Cerebellar cortex (tissue), 1 donor: ENCODE data around the gene EEF2K.
"Not testable (repeated sequence)": the region's sequence is repeated elsewhere in the genome, so short reads cannot be mapped to it uniquely, and the experiment has no call there.

Source experiments
- DNase-seq: peaks from one replicate; pipeline ENCODE4 v3.0.0-alpha.2; 2015; ENCODE audit warnings: low spot score

Gene EEF2K

GRCh38 chr16:22206013-22206841 is at the start of gene EEF2K:
EEF2K (plus strand) TSS chr16:22206278; CDS start chr16:22225730, 19,452 bp downstream.
- peak; percentile 93 for DNase-seq

DNA sequence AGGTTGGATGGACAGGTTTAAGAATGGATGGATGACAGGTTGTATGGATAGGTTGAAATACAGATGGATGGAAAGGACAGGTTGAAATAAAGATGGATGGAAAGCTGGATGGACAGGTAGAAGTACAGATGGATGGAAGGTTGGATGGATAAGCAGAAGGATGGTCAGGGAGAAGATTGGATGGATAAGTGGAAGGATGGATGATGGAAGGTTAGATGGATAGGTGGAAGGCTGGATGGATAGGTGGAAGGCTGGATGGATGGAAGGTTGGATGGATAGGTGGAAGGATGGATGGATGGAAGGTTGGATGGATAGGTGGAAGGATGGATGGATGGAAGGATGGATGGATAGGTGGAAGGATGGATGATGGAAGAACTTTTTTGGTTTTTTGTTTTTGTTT is 44.7 kb upstream of the EEF2K start:
- no peak for DNase-seq

- DNase-seq: no peak
Measured at GRCh38 chr16:22161999-22162655, 44.0 kb upstream of the EEF2K start, which contains the start of gene SDR42E2. SDR42E2 (plus strand) TSS chr16:22162506; CDS start chr16:22165583, 3,077 bp downstream.

- no peak for DNase-seq
Measured at GRCh38 chr16:22162656-22163009, 43.4 kb upstream of the EEF2K start.

DNA sequence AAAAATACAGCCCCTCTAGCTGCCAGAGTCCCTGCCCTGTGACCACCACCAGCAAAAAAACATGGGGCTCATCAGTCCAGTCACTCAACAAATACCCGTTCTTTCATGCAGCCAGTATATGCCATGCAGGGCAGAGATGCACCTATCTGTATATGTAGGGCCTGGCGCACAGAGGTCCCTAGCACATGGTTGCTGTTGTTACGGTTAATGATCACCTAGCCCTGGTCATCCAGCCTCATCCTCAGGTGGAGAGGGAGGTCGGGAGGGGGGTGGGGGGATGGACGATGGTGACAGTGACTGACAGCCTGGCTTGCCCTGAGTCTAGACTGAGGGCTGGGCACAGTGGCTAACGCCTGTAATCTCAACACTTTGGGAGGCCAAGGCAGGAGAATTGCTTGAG is 42.3 kb upstream of the EEF2K start:
- no peak for DNase-seq

DNA sequence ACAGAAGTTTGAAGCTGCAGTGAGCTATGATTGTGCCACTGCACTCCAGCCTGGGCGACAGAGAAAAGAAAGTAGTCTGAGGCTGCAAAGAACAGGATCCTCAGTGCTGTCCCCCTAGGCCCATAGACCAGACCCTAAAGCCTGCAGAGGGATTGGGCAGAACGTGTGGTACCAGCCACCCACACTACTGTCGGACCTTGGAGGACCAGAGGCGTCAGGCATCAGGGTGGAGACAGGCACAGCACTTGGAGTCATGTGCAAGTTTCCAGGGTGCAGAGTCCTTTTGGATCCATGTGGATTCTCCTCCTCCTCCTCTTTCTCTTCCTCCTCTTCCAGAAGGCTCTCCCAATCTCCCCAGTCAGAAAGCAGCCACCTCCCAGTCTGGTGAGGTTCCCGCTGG is 41.6 kb upstream of the EEF2K start:
- no peak for DNase-seq

GRCh38 chr16:22165508-22166285 is 40.4 kb upstream of the EEF2K start:
- no peak for DNase-seq

DNA sequence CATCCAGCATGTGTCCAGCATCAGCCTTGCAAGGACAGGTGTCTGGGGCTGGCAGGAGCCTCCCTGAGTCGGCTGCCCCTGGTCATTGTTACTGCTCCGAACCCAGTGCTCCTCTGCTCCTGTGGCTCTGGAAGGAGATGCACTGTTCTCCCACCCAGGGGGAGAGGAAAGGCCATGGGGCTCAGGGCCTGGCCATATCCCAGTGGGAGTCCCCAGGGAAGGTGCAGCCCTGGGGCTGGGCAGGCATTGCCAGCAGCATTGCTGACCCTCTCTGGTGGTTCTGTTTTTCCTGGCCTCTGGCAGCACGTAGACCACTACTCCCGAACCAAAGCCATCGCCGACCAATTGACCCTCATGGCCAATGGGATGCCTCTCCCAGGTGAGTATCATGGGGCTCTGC is 34.1 kb upstream of the EEF2K start:
- no peak for DNase-seq

DNA sequence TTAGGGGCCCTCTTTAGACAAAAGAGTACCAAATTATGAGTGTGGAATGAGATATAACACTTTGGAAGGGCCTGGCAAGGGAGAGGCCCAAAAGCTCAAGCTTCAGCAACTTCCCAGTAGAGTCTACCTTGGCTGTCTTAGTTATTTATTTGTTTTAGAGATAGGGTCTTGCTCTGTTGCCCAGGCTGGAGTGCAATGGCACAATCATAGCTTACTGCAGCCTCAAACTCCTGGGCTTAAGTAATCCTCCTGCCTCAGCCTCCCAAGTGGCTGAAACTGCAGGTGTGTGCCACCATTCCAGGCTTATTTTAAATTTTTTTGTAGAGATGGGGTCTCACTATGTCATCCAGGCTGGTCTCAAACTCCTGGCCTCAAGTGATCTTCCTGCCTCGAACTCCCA is 33.4 kb upstream of the EEF2K start:
- DNase-seq: not testable (repeated sequence)

- no peak for DNase-seq
Measured at GRCh38 chr16:22174642-22175041, 31.4 kb upstream of the EEF2K start.

DNA sequence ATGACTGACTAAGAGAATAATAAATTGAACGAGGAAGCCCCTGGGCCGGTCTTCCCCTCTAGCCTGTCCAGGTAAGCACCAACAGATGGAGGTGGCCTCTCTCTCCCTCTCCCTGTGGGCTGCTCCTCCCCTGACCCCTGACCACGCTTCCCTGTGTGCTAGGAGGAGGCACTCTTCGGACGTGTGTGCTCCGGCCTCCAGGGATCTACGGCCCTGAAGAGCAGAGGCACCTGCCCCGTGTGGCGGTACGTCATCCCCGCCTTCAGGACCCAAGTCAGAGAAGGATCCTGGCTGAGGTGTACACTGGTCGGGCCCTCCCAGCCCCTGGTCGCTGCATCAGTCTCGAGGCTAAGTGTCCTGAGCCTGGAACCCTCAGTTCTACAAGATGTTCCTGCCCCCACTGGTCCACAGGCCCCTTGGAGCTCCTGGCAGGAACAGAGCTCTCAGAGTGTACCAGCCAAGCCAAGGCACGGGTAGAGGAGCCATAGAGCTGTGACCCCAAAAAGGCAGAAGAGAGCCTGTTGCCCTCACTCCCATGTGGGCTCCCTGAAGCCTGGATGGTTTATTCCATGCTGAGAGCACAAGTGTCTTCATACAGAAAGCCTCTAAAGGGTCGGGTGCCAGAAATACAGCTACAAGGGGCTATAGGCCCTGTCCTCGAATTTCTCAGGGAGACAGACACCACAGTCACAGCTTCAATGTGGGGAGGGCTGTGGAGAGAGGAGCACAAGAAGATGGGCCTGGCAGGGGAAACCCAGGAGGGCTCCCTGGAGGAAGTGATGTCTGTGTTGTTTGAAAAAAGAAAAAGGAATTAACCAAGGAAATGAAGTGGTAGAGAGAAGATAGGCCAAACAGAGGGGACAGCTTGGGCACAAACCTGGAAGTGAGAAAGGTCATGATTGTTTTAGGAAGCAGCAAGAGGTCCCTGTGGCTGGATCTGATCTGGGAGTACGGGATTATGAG is 27.8 kb upstream of the EEF2K start:
- DNase-seq: no peak

DNA sequence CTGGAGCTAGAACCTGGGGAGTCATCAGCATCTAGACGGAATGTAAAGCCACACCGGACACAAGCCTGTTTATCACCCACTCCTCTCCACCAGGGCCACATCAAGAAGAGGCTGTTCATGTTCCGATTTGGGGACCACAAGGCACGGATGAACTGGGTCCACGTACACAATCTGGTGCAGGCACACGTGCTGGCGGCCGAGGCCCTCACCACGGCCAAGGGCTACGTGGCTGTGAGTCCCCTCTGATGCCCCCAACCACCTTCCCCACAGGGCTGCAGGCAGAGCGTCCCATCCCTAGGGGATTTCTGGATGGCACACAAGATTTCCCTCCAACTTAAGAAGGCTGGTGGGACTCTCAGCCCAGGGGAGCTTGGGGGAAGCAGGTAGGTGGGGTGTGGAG is 24.7 kb upstream of the EEF2K start:
- DNase-seq: no peak

- no peak for DNase-seq
Measured at GRCh38 chr16:22181843-22182242, 24.2 kb upstream of the EEF2K start.

- DNase-seq: no peak
Measured at GRCh38 chr16:22183335-22183734, 22.7 kb upstream of the EEF2K start.

- DNase-seq: no peak
Measured at GRCh38 chr16:22183901-22184614, 22.0 kb upstream of the EEF2K start.

DNA sequence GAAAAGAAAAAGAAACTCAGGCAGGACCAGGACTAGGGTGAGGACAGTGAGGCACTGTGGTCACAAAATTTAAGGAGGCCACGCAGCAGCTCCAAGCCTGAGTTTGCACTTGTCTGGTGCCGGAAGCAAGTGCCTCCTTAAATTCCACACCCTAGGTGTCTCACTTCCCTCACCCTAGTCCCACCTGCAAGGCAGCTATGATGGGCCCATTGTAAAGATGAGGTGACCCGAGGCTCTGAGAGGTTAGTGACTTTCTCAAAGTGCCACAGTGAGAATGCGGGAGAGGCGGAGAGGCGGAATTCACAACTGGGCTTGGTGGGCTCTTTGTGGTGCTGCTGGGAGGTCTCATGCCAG is 21.5 kb upstream of the EEF2K start:
- no peak for DNase-seq

GRCh38 chr16:22186517-22186916 is 19.6 kb upstream of the EEF2K start:
- no peak for DNase-seq

GRCh38 chr16:22188267-22188594 is 17.8 kb upstream of the EEF2K start:
- DNase-seq: no peak

DNA sequence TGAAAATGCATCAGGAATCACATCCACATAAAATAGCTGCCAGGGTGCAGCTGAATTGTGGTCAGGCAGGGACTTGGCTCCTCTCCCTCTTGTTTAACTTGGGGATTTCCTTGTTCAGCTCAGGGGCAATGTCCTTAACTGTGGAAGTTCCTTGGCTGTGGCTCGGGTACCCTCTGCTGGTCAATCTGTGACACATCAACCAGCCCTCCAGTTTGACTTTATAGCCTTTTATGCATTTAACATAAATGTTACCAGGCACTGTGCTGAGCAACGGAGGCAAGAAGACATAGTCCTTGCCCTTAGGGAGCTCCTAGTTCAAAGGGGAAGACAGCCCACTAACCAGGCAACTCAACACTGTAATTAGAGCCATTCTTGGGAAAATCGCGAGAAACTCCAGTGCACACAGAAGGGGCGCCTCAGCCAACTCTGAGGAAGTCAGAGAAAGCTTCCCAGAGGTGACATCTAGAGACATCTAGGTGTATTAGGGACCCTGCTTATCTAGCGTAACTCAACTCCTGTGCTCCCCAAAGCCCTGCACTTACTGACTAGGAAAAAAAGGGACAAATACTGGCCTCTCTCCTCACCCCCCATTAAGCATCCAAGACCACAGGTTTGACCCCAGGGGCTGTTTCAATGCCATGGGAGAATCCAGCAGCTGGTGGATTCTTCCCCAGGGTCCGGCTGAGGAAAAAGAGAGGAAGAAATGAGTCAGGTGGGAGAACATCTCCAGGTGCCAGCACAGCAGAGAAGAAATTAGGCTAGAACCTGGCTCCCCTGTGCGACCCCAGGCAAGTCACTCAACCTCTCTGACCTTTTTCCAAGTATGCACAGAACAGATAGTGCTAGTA is 17.3 kb upstream of the EEF2K start:
- peak; percentile 84 for DNase-seq

DNA sequence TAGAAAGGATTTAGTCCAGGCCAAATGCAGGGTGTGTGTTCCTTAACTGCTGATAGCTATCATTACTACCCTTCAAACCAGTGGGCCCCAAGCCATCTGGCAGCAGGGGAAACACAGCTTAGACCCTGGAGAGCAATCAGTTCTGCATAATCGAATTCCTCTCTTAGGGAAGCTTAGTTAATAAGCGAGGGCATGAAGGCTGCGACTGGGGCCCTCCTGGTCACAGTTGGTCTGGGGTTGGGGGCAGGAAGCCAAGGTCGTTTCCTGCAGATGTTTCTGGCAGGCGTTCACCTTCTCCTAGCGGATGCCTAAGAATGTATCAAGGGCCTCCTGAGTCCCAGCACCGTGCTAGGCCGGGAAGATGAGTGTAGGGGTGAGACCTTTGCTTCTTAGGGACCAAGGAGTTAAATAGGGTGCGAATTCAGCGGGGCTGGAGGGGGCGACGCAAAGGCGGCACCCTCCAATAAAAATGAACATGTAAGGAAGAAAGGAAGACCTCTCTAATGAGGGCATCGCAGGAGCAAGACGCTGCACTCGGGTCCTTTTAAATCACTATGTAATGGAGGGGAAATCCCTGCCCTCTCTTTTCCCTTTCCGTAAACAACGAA is 16.5 kb upstream of the EEF2K start:
- no peak for DNase-seq
